ENCODE measurements around the gene NEGR1.
"Not testable (repeated sequence)": the region's sequence is repeated elsewhere in the genome, so short reads cannot be mapped to it uniquely, and the experiment has no call there.

Gene NEGR1

GRCh38 chr1:72282271-72283021 lies at the start of gene NEGR1:
Gene NEGR1 (minus strand): TSS chr1:72282539.
- no peak for DNase-seq (ENCODE audit: low read depth)

- DNase-seq (ENCODE audit: low read depth), result no peak
These were observed 44.2 kb upstream of the NEGR1 start for GRCh38 chr1:72326494-72326893.

- DNase-seq (ENCODE audit: low read depth), result no peak
These were observed 42.1 kb upstream of the NEGR1 start for GRCh38 chr1:72324451-72324850.

- no peak for DNase-seq (ENCODE audit: low read depth)
These were observed 40.6 kb upstream of the NEGR1 start for GRCh38 chr1:72322910-72323309.

GRCh38 chr1:72296501-72296900 lies 14.2 kb upstream of the NEGR1 start:
- DNase-seq (ENCODE audit: low read depth), result no peak

GRCh38 chr1:72288886-72289285 lies 6.5 kb upstream of the NEGR1 start:
- no peak for DNase-seq (ENCODE audit: low read depth)

GRCh38 chr1:72286401-72286800 lies 4.1 kb upstream of the NEGR1 start:
- no peak for DNase-seq (ENCODE audit: low read depth)

GRCh38 chr1:72285074-72285425 lies 2.7 kb upstream of the NEGR1 start:
- DNase-seq (ENCODE audit: low read depth), result no peak

- no peak for DNase-seq (ENCODE audit: low read depth)
These were observed 2.2 kb upstream of the NEGR1 start for GRCh38 chr1:72284348-72285073.

GRCh38 chr1:72284084-72284347 lies 1.7 kb upstream of the NEGR1 start:
- no peak for DNase-seq (ENCODE audit: low read depth)

- DNase-seq (ENCODE audit: low read depth), result no peak
These were observed 1.2 kb upstream of the NEGR1 start for GRCh38 chr1:72283307-72284083.

GRCh38 chr1:72283022-72283306 lies 625 bp upstream of the NEGR1 start:
- no peak for DNase-seq (ENCODE audit: low read depth)

- DNase-seq (ENCODE audit: low read depth), result no peak
These were observed 585 bp downstream of the NEGR1 start for GRCh38 chr1:72281637-72282270.

- DNase-seq (ENCODE audit: low read depth), result no peak
These were observed 1.2 kb downstream of the NEGR1 start for GRCh38 chr1:72281144-72281543.

GRCh38 chr1:72280711-72281110 lies 1.6 kb downstream of the NEGR1 start:
- no peak for DNase-seq (ENCODE audit: low read depth)

- no peak for DNase-seq (ENCODE audit: low read depth)
These were observed 2.2 kb downstream of the NEGR1 start for GRCh38 chr1:72280131-72280530.

GRCh38 chr1:72278461-72278860 lies 3.9 kb downstream of the NEGR1 start:
- no peak for DNase-seq (ENCODE audit: low read depth)

- no peak for DNase-seq (ENCODE audit: low read depth)
These were observed 10.7 kb downstream of the NEGR1 start for GRCh38 chr1:72271555-72272085.

- no peak for DNase-seq (ENCODE audit: low read depth)
These were observed 19.6 kb downstream of the NEGR1 start for GRCh38 chr1:72262735-72263134.

GRCh38 chr1:72253132-72253531 lies 29.2 kb downstream of the NEGR1 start:
- DNase-seq (ENCODE audit: low read depth), result no peak

- DNase-seq (ENCODE audit: low read depth), result no peak
These were observed 40.9 kb downstream of the NEGR1 start for GRCh38 chr1:72241397-72241796.

- DNase-seq (ENCODE audit: low read depth), result not testable (repeated sequence)
These were observed 46.4 kb downstream of the NEGR1 start for GRCh38 chr1:72235931-72236330.

- no peak for DNase-seq (ENCODE audit: low read depth)
These were observed 47.3 kb downstream of the NEGR1 start for GRCh38 chr1:72235062-72235461.
